ENCODE data around the gene CYP27B1.
A peak's percentile ranks its signal among the peaks of the same experiment; 100 is the strongest.

The CYP27B1 gene, protein sequence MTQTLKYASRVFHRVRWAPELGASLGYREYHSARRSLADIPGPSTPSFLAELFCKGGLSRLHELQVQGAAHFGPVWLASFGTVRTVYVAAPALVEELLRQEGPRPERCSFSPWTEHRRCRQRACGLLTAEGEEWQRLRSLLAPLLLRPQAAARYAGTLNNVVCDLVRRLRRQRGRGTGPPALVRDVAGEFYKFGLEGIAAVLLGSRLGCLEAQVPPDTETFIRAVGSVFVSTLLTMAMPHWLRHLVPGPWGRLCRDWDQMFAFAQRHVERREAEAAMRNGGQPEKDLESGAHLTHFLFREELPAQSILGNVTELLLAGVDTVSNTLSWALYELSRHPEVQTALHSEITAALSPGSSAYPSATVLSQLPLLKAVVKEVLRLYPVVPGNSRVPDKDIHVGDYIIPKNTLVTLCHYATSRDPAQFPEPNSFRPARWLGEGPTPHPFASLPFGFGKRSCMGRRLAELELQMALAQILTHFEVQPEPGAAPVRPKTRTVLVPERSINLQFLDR

DNA sequence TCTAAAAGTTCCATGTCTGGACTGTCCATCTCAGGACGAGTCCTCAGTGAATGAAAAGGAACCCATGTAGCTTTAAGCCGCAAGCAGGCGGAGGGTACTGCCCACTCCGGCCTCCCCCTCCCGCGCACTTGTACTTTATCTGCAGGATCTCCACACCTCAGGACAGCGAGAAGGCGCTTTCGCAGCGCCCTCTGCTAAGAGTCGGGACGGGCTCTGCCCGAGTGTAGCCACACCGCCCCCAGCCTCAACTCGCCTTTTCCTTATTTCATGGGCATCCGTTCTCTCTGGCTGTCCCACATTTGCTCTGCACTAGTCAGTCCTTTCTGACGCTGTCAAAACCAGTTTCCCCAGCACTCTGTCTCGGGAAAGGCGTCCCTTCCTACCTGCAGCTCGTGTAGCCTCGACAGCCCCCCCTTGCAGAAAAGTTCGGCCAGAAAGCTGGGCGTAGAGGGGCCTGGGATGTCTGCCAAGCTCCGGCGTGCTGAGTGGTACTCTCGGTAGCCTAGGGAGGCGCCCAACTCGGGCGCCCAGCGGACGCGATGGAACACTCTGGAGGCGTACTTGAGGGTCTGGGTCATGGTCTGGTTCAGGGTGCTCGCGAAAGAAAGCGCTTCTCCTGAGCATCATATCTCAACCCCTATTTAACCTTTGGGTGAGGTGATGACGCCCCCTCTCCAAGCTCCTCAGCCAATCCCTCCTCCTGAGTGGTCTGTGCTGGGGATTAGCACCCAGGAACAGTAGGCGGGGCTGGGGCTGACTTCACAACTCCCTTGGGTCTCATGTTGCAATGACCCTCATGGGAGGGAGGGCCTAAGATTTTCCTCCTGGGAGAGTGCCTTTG lies at the start of gene CYP27B1:
Gene CYP27B1 (minus strand): TSS at position 615 of the 841 bp plus-strand sequence. CDS start 37 bp downstream, at position 578.
- DNase-seq (ENCODE audit: low read depth in 3 of 3) = no peak

DNA sequence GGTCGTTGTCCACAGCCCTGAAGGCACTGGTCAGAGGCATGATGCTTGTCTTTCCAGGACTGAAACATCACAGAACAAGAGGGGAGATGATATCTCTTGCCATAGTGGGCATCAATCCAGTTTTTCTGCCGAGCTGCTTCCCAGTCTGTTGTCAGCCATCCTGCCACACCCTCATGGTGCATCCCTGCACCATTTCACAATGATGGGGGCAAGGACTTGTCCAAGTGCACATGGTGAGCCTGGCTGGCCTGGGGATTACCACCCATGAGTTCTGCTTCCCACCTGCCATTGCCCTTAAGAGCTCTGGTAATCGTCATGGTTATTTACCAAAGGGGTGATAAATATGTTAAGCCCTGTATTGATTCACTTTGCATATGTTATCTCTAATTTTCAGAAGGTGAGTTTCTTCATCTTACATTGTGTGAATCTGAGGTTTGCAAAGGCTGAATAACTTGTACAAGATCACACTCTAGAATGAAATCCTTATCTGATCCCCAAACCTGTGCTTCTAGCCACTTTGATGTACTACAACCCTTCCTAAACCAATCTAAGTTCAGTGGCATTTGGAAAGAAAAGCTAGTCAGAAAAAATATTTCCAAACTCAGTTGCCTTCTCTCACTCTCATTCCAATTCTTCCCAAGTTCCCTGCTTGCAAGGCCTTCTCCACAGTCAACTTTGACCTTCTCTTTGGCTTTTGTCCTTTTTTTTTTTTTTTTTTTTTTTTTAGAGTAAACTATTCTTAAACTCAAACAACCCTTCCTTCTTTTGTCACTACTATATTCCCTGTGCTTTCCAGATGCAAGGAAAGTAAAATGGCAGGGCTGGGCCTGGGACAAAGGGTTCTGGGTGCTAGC lies 49.4 kb upstream of the CYP27B1 start:
- no peak for DNase-seq (ENCODE audit: low read depth in 3 of 3)

DNA sequence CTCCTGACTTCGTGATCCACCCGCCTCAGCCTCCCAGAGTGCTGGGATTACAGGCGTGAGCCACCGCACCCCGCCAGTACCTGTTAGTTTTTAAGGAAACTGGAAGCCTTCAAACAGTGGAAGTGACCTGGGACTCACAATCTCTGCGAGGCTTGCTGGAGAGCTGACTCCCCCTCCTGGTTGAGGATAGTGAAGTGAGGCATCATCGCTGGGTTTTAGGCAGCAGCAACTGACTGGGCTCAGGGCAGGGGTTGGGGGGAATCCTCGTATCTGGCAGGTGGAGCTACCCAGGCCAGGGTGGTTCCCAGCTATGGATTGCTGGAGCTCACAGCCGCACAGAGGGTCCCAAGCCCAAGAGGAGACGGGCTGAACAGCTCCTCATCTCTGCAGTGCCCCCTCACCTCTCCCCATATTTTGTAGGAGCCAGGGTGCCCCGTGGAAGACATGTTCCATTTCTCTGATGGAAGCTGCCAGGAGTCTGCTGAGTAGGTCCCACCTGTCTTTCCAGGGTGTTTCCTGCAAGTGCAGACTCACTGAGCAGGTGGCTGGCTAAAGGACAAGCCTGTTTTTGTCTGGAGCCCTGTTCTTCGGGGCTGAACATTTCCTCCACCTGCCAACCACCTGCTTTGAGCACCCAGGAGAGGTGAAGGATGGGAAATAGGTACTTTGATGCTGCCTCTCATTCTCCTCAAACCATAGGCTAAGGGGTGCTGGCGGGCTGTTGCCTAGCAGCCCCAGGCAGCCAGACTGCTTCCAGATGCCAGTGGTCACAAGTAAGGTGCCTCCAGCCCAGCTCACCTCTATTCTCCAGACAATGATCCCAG lies 48.5 kb upstream of the CYP27B1 start:
- DNase-seq (ENCODE audit: low read depth in 3 of 3) = no peak

DNA sequence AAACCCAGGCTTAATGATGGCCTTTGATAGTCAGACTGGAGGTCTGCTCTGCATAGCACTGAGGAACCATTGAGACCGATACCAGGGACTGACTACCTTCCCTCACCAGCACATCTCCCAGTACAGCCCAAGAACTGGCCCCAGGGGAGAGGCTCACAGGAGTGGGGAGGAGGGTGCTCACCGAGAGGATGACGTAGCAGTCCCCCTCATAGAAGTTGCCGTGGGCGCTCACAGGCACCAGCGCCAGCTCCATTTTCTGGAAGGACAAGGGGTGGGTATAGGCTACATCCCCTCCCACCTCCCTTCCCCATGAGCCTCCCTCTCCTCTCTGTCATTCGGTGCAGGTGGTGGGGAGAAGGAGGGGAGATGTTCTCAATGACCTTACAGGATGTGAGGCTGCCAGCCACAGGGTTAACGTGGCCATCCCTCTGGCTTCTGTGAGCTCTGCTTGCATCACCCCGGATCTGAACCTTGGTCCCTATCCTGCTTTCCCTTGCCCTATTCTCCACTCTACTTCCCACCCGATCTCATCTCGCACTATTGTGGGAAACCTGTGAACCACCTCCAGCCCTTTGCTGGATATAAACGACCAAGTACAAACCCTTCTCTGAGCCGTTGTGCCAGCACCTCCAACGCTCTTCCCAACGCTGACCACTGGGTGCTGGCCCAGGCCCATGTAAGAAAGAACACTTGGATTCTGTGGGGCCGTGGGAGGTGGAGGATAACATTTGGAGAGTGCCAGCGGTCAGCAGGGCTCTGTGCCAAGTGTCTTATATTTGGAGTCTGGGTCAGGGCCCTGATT lies 47.3 kb upstream of the CYP27B1 start:
- no peak for DNase-seq (ENCODE audit: low read depth in 3 of 3)

DNA sequence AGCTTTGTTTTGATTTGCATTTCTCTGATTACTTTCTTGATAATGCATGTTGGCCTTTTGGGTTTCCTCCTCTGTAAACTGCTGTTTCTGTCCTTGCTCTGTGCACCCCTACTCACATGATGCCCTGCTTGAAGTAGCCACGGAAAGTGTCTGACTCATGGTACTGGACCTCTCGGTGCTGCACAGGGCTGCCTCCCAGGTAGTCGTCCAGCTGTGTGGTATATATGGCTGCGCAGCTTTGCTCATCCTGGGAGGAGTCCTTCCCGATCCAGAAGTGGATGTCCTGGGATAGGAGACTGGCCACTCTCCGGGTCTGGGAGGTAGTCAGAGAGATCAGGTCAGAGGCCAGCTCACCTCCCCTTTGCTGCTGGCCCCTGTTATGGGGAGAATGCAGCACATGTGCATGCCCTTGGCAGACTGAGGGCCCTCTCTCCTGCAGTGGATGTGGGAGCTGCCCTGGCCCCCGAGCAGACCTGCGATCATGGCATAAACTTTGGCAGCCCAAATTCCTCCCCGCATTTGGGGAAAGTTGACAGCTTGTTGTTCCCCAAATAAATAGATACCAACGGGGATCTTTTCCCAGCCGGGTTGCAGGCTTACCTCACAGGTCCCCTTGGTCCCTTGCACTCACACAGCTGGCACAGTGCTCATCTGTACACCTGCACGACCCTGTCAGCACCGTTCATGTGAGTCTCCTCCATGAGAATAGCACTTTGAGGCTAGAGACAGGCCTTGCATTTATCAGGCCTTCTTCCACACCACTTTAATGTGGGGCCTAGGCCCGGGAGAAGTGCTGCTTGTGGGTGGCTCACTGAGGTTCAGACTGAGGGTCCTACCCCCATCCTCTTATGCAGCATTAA lies 46.5 kb upstream of the CYP27B1 start:
- DNase-seq (ENCODE audit: low read depth in 3 of 3) = no peak

DNA sequence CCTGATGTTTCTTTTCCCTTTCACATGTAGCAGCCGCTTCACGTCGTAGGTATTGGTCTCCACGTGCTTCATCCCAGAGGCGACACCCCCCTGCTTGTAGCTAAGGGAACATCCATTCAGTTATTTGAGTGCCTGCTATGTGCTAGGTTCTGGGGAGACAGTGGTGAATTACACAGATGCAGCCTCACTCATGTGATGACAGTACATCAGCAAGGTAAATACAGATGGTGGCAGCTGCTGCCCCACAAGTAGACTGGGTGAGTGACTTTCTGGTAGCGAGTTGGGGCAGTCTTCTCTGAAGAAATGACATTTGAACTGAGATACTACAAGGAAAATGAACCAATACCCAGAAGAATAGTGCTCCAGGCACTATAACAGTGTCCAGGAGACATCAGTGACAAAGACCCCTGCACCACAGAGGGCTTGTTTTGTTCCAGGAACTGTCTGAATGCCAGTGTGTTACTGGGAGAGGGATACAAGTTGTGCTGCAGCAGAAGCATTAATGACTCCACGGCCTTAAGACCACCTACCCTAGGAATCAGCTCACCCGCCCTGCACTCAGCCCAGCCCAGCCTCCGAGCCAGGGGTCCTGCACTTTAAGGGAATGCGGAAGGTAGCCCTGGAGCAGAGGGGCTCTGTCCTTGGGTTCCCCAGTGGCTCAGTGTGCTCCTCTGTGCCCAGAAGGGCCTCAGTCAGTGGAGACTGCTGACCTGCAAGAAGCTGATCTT lies 44.3 kb upstream of the CYP27B1 start:
- no peak for DNase-seq (ENCODE audit: low read depth in 3 of 3)

DNA sequence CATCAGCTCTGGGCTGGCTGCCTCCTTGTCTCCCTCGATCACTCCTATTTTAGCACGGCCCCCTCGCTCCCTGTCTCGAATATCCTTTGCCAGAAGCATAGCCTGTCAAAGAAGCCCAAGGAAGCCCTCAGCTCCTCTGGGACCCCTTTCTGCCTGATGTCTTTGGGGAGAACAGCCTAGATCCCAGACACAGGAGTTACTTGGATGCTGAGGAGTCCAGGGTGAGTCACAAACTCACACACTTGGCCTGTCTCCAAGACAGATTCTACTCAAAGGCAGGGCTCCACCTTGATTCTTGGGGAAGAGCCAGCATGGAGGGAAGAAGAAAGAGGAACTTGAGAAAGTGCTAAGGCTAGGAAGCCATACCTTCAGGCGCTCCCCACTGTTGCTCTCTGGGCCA lies 43.6 kb upstream of the CYP27B1 start:
- no peak for DNase-seq (ENCODE audit: low read depth in 3 of 3)

DNA sequence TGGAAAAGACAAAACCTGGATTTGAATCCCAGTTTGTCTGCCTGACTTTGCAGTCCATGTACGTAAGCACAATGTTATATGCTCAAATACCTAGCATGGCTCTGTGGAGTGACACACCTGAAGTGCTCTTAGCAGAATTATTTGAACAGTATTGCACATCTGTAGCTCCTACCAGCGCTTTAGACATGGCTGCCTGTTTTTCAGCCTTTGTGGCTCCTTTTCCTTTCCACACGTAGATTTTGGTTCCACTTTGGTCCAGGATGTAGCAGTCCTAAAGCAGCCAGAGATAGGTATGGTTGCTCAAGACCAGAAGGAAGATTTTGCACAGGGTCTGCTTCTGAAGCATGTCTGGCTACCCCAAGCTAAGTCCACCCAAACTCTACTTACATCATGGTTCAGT lies 42.5 kb upstream of the CYP27B1 start:
- DNase-seq (ENCODE audit: low read depth in 3 of 3) = no peak

DNA sequence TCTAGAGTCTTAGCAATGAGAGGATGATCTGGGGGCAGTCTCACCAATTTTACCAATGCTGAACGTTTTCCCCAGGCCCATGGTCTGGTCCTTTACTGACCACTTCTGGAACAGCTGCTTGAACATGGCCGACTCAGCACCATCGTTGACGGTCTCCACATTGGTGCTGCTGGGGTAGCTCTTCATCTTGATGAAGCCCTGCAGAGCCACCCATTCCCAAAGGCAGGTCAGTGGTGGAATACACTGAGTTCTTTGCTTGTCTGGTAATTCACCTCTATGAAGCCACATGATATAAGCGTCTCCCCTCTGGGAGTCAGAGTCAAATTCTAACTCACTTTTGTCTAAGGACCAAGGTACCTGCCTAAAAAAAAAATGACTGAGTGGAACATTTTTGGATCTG lies 41.5 kb upstream of the CYP27B1 start:
- no peak for DNase-seq (ENCODE audit: low read depth in 3 of 3)

DNA sequence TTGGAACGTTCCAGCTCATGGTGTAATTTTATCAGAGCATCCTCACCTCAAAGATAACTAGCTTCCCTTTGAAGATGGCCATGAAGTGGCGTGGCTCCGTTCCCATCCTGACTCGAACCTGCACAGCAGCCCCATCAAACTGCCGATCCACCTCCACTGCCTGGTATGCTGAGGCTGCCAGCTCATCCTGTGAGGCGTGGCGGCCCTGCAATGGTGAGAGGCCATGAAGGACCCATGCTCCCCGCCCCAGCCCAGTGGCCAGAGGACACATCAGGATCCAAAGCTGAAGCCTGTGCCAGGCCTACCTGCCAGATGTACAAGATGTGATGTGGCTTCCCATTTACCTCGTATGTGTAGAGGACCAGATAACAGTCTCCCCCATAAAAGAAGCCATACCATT lies 40.4 kb upstream of the CYP27B1 start:
- no peak for DNase-seq (ENCODE audit: low read depth in 3 of 3)

DNA sequence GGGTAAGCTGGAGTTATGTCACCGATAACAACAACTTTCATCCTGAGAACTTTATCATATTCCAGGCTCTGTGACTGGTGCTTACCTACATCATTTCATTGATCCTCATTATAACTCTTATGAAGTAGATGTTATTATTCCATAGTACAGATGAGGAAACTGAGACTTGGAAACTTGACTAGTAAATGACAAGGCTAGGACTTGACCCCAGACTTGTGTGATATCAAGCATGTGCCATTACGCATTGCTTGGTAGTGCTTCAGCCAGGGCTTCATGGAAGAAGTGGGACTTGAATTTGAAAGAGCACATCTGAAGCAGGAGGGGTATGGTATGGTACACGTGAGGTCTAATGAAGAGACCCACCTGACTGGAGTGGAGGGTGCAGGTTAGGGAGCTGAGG lies 39.8 kb upstream of the CYP27B1 start:
- DNase-seq (ENCODE audit: low read depth in 3 of 3) = no peak

DNA sequence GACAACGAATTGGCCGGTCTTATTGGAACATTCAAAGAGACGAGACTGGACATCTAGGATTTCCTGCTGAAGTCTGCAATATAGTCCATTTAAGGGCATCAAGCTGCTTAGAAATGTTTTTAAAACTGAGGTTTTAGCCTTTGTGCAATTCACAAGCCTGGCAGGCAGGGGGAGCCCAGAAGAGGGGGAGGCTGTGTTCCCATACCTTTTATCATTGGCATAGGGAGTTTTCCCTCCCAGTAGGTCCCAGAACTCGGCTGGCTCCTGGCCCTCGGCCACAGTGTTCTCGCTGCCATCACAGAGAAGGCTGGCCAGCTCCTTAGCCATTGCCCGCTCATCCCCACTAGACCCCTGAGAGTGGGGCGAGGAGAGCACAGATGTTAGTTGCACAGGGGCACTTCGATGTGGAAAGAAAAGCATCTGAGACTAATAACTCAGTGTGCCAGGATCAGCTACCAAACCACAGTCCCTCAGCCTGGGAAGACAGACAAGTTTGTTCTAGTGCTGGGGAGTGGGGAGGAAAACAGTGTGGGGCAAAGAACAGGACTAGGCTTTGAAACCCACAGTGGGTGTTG lies 36.5 kb upstream of the CYP27B1 start:
- DNase-seq (ENCODE audit: low read depth in 3 of 3) = peak in 1 of 3 donors; percentile 22

DNA sequence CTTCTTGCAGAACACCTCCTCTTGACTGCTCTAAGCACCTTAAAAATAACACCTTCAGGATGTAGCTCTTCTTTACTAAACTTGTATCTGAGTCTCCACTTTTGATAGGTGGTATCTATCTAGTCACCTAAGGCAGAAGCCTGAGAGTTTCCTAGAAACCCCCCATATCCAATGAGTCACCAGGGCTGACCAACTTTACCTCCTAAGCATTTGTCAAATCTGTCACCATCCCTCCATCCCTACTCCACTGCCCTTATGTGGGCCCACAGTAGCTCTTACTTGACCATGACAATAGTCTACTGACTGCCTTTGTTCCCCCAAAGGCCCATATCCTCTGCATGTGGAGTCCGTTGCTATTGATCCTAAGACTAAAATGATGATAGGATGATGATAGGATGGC lies 35.7 kb upstream of the CYP27B1 start:
- no peak for DNase-seq (ENCODE audit: low read depth in 3 of 3)

DNA sequence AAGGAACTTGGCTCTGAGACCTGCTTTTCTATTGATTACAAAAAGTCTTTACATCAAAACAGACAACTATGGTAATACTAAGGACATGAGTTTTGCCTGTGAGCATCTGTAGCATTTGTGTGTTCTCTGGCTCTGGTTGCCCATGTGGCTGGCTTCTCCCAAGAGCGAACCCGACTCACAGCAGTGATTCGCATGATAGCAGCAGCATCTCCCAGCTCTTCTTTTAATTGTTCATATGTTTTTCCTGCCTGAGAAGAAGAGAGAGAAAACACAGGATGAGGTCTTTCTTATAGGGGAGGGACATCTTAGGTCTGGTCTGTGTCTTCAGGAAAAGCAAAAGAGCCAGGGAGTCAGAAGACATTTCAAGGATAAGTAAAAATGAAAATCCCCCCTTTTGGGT lies 34.1 kb upstream of the CYP27B1 start:
- no peak for DNase-seq (ENCODE audit: low read depth in 3 of 3)

DNA sequence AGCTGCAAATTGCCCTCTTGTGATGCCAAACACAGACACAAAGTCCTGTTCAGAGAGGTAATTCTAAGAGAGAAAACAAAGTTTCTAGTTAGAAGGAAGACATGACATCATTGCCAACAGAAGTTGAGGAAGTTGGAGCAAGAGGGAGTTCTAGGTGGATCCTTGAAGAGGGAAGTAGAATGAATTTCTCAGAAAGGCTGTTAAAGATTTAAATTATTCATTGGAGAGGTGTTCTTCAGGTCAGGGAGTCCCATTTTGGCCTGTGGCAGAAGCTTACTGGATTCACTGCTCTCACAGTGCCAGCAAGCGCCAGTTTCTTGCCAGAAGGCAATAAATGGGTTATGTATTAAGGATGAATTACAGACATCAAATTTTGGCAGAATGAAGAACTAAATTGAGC lies 31.1 kb upstream of the CYP27B1 start:
- no peak for DNase-seq (ENCODE audit: low read depth in 3 of 3)

DNA sequence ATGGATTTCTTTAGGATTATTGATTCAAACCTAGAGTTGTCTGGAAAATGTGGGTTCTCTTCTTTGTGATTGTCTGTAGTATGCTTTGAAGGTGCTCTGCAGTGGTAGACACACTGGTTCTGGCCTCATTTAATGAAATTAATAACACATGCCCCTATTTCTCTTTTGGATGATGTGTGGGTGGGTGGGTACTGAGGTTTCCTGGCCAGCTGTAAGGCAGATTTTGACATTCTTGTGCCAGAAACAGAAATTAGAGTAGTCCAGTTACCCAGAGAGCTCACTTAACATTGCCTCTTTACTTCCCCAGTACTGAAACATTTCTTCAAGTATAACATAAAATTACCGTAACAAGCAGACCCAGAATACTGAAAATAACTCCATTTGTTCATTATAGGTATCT lies 30.1 kb upstream of the CYP27B1 start:
- no peak for DNase-seq (ENCODE audit: low read depth in 3 of 3)

DNA sequence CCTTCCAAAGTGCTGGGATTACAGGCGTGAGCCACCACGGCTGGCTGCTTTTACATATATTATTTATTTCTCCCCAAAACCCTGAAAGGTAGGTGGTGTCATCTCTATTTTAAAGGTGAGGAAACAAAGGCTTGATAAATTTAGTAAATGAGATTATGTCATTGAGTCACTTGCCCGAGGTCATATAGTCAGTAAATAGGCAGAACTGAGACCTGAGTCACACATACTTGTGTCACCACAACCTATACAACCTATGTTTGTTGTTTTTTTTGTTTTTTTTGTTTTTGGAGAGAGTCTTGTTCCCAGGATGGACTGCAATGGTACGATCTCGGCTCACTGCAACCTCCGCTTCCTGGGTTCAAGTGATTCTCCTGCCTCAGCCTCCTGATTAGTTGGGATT lies 28.5 kb upstream of the CYP27B1 start:
- DNase-seq (ENCODE audit: low read depth in 3 of 3) = no peak

DNA sequence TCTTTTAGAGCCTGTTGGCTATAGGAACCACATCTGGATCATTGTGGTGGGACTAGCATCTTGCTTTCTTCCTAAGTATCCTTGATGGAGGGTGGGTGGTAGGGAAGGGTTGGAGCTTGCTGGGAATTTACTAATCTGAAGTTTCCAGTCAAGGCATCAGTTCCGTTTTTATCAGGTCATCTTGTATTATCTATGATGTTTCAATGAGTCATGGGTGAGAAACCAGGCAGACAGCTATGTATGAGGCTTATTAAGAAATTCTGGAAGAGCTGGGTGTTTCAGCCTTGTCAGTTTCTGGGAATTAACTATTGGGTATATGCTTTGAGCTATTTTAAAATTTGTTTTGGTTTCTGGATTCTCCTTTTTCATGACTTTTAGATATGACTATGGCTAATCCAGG lies 27.0 kb upstream of the CYP27B1 start:
- DNase-seq (ENCODE audit: low read depth in 3 of 3) = no peak

Measured in stimulated activated CD4-positive, alpha-beta T cell treated with anti-CD3 and anti-CD28 coated beads, TNF-alpha, amount 100 ng/mL, for 48 hours (primary cell).